Stimulated activated CD8-positive, alpha-beta memory T cell treated with anti-CD3 and anti-CD28 coated beads, Interleukin-12 subunit alpha, Interleukin-12 subunit beta, amount 100 ng/mL, for 24 hours (primary cell): Measurements from ENCODE around the gene TMEM114.

Source experiments
- DNase-seq: peaks from one replicate; pipeline ENCODE4 v3.0.0-alpha.2; 2020; ENCODE audit errors: extremely low read depth

Gene TMEM114

DNA sequence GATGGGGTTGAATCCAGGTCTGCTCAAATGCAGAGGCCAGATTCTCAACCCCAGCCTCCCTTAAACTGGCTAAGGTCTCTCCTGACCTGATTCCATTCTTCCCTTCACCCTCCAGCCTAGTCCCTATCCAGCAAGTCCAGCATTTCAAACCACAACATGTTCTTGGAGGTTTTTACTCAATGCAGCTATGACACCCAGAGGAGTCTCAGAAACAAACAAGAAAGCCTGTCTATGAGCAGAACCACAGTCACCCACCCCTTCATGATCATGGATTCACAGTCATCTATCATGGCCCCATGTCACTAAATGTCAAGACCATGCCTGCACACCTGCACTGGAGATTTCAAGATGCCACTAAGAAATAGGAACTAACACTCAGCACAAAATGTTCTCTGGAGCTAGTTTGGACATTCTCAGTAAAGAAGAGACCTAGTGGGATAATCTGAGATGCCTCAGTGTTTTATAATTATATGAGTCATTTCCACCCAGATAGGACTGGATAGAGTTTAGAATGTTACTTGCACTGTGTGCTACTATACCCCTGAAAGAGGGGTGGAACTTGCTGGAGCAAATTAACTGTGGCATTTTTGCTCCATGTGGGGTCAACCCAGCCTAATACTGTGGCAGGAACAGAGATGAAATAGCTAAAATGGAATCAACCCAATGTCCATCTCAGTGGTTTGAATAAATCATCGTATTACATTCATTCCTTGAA, 21.7 kb upstream of the TMEM114 start:
- DNase-seq: no peak

DNA sequence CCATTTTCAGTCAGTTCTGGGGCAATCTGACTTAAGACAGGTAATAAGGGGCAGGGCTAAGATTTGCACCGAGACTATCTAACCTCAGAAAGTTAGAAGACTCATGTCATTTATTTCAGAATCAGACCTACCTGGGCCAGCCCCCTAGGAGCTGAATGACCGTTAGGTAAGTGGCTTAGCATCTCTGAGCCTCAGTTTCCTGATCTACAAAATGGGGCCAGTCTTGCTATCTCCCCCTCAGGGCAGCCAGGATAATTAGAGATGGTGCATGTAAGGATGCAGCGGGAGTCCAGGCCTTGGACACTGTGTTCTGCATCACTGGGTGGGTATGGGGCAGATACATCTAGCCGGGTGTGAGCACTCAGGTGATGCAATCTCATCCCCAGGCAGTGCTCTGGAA, 20.8 kb upstream of the TMEM114 start:
- no peak for DNase-seq

DNA sequence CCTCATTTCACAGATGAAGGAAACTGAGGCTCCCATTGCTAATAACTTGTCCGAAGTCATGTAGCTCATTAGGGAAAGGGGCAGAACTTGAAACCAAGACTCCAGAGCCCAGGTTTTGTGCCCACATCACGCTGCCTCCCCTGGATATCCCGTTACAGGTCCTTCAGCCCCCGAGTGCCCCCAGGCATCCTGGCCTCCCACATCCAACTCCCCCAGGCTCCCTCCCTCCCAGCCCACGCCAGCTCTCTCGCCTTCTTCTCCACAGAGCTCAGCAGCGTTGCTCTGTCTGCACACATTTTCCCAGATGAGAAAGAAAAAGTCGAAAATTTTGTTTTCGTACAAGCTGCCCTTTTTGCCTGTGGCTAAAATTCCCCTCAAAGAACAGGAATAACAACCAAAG, 16.9 kb upstream of the TMEM114 start:
- DNase-seq: no peak

DNA sequence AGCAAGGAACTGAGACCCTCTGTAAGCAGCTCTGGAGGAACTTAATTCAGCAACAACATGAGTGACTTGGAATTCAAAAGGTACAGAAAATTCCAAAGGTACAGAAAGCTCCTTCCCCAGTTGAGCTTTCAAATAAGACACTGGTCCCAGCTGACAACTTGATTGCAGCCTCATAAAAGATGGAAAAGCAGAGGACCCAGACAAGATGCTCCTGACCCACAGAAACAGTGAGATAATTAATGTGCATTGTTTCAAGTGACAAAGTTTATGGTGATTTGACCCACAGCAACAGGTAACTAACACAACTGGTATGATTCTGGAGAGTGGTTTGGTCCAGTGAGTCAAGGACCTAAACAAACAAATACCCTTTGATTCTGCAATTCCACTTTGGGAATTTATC, 15.2 kb upstream of the TMEM114 start:
- no peak for DNase-seq

DNA sequence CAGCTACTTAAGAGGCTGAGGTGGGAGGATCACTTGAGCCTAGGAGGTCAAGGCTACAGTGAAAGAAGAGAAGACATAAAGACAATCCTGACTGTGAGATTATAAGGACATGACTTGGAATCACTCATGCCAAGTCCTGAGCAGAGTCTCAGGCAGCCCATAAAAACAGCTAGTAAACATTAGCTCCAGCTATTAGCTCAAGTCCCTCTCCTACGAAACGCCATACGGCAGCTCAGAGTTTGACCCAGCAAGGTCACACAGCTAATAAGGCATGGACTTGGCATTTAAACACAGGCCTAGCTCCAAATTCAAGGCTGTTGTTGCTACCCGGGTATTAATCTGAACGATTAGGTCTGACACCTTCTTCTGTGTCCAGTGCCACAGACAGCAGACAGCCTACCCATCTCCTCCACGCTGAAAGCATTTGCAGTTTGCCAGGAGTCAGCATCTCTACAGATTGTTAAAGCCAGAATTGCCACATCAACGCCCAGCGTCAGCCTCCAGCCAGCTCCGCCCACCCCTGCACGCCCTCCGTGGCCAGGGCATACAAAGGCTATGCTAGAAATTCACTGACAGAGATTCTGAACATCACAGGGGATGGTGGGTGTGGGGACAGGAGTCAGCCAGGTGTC, 9.9 kb upstream of the TMEM114 start:
- DNase-seq: no peak

DNA sequence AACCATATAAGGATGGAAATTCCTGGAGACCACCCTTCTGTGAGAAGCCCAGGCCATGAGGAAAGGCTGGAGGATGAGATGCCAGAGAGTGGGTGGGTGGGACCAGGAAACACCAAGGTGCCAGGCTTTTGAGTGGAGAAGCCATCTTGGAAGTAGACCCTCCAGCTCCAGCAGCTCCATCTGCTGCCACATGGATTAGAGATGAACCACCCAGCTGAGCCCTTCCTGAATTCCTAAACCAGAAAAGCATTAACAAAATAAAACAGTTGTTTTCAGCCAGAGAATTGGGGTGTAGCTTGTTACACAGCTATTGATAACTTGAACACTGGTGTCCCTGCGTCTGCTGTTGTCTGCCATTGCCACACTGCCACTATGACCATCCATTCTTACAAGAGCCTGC, 6.3 kb upstream of the TMEM114 start:
- no peak for DNase-seq

DNA sequence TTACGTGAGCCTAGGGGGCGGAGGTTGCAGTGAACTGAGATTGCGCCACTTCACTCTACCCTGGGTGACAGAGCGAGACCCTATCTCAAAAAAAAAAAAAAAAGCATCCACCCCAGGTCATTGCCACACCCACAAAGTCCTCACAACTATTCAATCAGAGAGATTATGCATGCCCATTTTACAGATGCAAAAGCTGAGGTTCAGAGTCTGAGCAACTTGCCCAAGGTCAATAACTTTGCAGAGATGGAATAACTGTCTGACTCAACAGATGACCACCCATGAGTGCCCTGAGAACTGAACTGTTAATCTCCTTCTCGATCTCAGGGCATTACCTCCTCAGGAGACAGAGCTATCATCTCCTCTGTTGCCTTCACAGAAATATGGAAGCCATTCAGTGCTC, 5.5 kb upstream of the TMEM114 start:
- DNase-seq: no peak

DNA sequence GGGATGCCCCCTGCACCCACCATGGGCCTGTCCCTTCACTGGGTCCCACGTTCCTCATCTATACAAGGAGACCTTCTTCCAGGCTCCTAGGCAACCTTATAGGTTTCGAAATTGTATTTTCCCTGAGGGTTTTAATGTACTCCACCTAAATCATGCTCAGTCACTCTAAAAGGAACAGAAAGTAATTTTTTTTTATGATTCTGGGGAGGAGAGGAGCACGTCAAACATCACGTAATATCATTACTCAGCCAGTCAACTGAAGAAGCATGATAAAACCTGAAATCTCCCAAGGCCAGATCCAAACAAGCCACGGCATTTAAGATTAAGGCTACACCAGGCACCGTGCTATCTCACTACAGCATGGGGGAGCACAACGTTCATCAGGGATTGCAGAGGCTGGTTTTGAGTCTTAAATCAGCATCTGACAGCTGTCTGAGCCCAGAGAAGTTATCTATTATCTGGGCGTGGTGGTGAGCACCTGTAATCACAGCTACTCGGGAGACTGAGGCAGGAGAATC, 3.9 kb upstream of the TMEM114 start:
- DNase-seq: no peak

DNA sequence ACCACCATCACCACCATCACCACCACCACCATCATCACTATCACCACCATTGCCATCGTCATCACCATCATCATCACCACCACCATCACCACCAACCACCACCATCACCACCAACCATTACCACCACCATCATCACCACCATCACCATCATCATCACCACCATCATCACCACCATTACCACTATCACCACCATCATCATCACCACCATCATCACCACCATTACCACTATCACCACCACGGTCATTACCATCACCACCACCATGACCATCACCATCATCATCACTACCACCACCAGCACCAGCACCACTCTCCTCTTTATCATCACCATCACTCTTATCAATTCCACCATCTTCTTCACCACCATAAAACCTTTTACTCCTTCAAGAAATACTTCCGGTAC, 1.1 kb upstream of the TMEM114 start:
- DNase-seq: no peak

DNA sequence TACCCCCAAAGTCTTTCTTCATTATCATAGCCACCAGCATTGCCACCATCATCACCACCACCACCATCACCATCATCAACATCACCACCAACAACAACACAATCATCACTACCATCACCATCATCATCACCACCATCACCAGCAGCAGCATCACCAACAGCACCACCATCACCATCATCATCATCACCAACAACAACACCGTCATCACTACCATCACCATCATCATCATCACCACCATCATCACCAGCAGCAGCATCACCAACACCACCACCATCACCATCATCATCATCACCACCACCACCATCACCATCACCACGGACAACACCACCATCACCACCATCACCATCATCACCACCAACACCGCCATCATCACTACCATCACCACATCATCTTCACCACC, 500 bp upstream of the TMEM114 start:
- no peak for DNase-seq

DNA sequence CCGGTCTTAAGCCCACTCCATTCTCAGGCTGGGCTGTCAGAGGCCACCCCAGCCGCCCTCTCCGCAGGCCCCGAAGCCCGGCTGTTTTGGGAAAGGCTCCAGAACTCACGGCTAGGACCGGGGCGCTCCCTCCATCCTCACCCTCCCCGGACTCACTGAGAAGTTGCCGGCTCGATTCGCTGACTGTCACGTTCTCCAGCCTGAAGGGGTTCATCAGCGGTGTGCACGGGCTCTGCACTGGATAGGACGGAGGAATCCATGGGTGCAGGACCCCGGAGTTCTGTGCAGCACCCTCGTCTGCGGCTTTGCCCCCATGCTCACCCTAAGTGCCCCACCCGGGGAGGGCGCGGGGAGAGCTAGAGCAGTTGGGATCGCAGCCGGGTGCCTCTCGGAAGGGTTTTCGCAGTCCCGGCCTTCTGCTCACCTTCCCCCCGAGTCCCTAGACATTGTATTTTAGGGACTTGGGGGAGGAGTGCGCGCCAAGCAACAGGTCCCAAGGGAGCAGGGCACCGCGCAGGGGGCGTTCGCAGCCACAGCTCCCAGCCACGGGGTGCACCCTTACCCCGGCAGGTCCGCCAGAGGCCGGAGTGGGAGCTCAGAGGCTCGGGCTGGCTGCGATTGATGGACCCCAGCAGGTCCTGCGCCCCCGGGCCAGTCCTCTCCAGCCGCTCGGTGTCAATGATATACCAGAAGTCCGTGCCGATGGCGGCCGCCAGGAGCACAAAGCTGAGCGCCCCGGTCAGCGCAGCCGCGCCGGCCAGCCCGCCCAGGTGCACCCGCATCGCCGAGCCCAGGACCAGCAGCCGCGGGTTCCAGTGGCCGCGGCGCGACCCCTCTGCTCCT, 1.0 kb downstream of the TMEM114 start:
- DNase-seq: no peak

DNA sequence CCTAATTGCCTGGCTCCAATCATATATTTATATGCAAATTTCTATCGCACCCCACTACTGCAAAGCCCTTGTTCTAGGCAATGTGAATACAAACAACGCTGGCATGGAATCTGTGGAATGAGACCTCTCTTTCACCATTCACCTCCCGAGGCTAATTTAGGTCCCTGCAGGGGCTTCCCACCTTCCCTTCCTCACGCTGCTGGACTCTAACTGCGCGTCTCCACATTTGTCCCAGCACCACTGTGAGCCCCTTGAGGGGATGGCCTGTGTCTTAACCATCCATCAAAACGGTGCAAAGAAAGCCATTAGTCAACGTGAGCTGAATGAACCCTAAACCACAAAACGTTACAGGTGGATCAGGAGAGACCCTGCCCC, 1.6 kb downstream of the TMEM114 start:
- no peak for DNase-seq

DNA sequence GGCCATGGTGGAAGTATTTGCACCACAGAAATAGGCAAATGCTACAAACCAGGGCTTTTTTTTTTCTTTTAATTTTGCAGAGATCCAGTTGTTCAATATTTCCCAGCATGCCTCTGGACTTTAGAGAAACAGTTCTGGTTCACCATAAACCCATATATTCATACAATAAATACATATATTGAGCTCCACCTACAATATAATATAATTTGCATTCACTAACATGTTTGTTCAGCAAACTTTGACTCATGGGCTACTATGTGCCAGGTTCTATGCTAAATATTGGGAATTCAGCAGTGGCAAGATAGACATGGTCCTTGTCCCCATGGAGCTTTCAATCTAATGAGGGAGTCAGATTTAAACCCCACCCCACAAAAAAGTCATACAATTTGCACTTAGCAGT, 3.2 kb downstream of the TMEM114 start:
- DNase-seq: no peak

DNA sequence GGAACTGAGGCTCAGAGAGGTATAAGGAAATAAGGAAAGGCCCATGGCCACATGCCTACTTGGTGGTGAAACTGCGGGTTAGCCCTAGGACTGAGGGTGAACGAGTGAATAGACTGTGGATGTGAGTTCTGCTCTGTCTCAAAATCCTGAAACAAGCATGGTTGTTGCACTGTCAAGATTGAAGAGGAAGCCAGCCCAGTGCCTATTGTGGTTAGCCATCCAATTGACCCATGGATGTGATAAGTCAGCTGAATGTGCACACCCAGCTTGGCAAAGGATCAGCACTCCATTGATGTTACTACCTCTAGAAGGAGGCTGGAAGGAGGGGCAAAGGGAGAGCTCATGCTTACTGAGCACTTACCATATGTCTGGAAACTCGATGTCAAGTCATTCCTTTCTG, 4.5 kb downstream of the TMEM114 start:
- DNase-seq: no peak

DNA sequence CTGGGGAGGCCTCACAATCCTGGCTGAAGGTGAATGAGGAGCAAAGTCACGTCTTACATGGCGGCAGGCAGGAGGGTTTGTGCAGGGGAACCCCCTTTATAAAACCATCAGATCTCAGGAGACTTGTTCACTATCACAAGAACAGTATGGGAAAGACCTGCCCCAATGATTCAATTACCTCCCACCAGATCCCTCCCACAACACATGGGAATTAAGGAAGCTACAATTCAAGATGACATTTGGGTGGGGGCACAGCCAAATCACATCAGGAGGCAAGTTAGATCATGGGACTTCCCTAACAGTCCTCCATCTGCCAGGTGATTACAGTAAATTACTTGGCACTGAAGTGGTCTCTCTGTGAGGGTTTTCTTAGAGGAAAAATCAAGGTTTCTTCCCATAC, 5.3 kb downstream of the TMEM114 start:
- no peak for DNase-seq

DNA sequence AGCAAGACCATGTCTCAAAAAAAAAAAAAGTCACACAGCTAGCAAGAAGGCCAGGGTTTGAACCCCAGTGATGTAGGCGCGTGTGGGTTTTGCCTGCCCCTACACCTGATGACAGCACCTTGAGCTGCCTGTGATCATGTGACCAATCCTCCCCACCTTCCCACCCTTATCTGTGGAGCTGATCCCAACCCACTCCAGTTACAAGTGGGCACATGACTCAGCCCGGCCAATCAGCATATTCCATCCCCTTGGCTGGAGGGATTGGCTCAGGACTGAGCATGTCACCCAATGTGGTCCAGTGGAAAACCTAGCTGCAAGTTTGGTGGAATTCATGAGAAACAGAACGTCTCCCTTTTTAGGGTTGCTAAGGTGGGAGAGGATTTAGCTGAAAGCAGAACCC, 6.6 kb downstream of the TMEM114 start:
- no peak for DNase-seq

DNA sequence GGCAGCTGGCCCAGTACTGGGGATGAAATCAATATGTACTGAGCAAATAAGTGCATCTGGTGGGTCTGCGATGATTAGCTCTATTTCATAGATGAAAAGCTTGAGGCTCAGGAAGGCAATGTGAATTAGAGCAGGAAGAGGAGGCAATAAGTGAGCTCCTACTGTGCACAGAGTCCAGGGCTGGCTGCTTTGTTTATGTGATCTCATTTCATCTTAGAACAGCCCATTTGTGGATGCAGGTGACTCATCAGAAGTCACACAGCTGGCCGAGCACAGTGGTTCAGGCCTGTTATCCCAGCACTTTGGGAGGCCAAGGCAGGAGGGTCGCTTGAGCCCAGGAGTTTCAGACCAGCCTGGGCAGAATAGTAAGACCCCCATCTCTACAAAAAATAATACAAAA, 7.1 kb downstream of the TMEM114 start:
- no peak for DNase-seq

DNA sequence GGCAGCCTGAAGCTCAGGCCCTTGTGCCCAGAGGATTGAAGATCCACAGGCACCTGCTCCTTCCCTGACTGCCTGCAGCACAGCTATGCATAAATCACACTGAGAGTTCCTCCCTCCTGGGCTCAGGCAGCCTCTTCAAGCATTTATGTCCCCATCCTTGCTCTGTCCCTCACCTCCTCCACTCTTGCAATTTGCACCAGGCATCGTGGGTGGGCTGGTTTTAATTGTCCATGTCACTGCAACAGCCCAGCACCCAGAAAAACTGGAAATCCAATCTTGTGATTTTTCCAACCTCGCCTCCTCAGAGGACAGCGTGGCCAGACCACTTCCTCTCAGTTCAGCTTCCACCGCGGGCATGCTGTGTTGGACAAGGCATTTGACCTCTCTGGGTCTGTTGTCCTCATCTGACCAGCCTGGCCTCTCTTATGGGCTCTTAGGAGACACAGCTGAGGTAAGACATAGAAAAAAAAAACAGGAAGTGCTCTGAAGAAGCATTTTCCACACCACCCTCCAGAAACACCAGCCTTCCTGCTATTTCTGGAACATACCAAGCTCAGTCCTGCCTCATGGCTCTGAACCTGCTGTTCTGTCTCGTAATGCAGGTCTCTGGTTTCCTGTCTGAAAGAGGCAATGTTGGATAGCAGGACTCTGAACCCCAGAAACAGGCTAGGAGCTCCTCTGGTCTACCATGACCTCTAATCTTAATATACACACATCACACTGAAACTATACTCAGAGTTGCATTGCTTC, 8.3 kb downstream of the TMEM114 start:
- DNase-seq: no peak

DNA sequence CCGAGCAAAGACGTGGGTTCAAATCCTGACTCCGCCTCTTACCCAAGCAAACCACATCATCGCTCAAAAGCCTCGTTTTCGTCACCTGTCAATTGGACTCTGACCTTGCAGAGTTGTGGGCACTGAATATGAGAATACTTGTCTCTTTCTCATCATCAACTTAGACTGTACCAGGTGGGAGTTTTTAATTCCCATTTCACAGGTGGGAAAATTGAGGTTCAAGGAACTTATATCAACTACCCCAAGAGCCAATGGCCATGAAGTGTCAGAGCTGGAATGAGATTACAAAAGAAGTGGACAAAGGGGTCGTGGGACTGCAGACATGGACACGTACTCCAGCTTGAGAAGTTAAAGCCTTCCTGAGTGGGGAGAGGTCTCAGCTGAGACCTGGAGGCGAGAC, 10.8 kb downstream of the TMEM114 start:
- no peak for DNase-seq

DNA sequence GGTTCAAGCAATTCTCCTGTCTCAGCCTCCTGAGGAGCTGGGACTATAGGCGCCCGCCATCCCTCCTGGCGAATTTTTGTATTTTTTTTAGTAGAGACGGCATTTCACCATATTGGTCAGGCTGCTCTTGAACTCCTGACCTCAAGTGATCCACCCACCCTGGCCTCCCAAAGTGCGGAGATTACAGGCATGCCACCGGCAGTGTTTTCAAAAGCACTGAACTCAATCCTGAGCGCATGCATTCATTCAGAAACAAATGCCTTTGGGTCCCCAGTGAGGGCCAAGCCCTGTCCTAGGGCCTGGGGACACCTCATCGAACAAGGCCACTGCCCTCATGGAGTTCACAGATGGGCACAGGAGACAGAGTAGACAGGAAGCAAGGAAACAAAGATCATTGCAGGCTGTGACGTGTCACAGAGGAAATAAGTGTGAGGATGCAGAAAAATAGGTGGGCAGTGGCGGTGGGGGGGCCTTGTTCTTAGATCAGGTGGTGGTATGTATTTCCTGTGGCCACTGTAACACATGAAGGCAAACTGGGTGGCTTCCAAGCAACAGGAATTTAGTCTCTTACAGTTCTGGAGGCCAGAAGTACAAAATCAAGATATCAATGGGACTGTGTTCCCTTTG, 12.5 kb downstream of the TMEM114 start:
- no peak for DNase-seq

DNA sequence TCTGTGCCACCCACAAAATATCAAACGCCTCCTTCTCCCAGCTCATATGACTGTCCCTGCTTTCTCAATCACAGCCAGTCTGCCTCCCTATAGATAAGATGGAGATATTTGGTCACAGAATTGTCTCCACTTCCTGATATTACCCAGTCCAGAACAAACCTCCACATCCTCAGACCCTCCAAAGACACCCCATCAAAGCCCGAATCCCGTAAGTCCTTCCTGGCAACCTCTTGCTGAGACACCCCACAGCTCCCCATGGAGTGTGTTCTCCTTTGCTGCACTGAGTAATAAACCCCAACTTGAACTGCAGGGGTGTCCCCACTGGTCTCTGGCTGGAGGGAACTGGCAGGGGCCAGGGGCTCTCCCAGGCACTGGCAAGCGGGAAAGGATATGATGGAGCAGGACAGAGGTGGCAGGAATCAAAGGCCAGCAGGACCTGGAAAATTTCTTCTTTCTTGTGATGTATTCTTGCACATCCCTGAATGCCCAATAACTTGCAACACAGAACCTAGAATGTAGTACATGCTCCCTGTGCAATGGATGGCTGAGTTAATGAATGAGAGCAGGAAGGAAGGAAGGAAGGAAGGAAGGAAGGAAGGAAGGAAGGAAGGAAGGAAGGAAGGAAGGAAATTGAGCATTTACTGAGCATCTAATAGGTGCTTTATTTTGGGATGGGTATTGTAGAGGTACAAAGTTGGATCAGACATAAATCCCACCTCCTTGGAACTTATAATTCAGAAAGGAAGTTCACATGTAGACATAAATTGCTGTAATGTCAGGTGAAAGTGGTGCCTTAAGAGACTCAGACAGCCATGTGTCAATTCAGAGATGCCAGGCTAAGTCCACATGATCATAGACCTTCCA, 13.9 kb downstream of the TMEM114 start:
- no peak for DNase-seq
